Measurements from ENCODE around the gene EPHA7.

DNA sequence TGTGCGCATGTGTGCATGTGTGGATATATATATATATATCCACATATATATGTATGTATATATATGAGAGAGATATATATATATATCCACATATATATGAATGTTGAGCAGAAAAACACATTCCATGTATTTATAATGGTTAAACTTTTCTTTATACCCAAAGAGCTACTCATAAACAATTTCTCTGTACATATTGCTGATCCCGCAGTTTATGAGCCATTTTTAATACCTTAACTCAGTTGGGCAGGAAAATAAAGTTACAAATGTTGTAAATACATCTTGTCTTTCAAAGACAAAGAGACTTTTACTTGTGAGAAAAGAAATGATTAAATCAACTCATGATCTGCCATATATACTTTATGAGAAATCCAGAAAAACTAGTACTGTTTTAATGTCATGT, 18.1 kb upstream of the EPHA7 start:
- TF ChIP-seq, protein P1, sequence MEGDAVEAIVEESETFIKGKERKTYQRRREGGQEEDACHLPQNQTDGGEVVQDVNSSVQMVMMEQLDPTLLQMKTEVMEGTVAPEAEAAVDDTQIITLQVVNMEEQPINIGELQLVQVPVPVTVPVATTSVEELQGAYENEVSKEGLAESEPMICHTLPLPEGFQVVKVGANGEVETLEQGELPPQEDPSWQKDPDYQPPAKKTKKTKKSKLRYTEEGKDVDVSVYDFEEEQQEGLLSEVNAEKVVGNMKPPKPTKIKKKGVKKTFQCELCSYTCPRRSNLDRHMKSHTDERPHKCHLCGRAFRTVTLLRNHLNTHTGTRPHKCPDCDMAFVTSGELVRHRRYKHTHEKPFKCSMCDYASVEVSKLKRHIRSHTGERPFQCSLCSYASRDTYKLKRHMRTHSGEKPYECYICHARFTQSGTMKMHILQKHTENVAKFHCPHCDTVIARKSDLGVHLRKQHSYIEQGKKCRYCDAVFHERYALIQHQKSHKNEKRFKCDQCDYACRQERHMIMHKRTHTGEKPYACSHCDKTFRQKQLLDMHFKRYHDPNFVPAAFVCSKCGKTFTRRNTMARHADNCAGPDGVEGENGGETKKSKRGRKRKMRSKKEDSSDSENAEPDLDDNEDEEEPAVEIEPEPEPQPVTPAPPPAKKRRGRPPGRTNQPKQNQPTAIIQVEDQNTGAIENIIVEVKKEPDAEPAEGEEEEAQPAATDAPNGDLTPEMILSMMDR (IDR thresholded peaks at IDR 0.05) = no peak
- TF ChIP-seq SMAD3 (CRISPR knock-in tag; IDR thresholded peaks at IDR 0.05; ENCODE audit: borderline replicate concordance) (no peak), CREB1 (CRISPR knock-in tag; IDR thresholded peaks at IDR 0.05) (no peak), ETV6 (CRISPR knock-in tag; IDR thresholded peaks at IDR 0.05) (no peak), TP53 (CRISPR knock-in tag; IDR thresholded peaks at IDR 0.05) (no peak), OVOL2 (CRISPR knock-in tag; IDR thresholded peaks at IDR 0.05; ENCODE audit: borderline replicate concordance) (no peak), FOXJ3 (CRISPR knock-in tag; IDR thresholded peaks at IDR 0.05; ENCODE audit: borderline replicate concordance) (no peak)
- TF ChIP-seq, protein P2, sequence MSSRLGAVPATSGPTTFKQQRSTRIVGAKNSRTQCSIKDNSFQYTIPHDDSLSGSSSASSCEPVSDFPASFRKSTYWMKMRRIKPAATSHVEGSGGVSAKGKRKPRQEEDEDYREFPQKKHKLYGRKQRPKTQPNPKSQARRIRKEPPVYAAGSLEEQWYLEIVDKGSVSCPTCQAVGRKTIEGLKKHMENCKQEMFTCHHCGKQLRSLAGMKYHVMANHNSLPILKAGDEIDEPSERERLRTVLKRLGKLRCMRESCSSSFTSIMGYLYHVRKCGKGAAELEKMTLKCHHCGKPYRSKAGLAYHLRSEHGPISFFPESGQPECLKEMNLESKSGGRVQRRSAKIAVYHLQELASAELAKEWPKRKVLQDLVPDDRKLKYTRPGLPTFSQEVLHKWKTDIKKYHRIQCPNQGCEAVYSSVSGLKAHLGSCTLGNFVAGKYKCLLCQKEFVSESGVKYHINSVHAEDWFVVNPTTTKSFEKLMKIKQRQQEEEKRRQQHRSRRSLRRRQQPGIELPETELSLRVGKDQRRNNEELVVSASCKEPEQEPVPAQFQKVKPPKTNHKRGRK (CRISPR knock-in tag; IDR thresholded peaks at IDR 0.05; ENCODE audit: borderline replicate concordance) = no peak
- TF ChIP-seq, protein P3, sequence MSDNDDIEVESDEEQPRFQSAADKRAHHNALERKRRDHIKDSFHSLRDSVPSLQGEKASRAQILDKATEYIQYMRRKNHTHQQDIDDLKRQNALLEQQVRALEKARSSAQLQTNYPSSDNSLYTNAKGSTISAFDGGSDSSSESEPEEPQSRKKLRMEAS (CRISPR knock-in tag; IDR thresholded peaks at IDR 0.05) = no peak
- TF ChIP-seq, protein P4, sequence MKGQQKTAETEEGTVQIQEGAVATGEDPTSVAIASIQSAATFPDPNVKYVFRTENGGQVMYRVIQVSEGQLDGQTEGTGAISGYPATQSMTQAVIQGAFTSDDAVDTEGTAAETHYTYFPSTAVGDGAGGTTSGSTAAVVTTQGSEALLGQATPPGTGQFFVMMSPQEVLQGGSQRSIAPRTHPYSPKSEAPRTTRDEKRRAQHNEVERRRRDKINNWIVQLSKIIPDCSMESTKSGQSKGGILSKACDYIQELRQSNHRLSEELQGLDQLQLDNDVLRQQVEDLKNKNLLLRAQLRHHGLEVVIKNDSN (CRISPR knock-in tag; IDR thresholded peaks at IDR 0.05) = no peak
- TF ChIP-seq, protein P5, sequence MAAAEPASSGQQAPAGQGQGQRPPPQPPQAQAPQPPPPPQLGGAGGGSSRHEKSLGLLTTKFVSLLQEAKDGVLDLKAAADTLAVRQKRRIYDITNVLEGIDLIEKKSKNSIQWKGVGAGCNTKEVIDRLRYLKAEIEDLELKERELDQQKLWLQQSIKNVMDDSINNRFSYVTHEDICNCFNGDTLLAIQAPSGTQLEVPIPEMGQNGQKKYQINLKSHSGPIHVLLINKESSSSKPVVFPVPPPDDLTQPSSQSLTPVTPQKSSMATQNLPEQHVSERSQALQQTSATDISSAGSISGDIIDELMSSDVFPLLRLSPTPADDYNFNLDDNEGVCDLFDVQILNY (CRISPR knock-in tag; IDR thresholded peaks at IDR 0.05) = no peak
